Ascending aorta (tissue), 2 donors: ENCODE data around the gene TBXA2R. TPM values are rescaled to one million over a fixed set of nuclear protein-coding genes. Genes with fewer than 3 reads are reported as not detected.

Experiments
- DNase-seq, 2 donors: peaks; one replicate each; pipeline ENCODE4 v3.0.0-alpha.2; 2019; ENCODE audit warnings: low spot score in 2 of 2
- H3K27ac ChIP-seq, 2 donors: fragments of 200-600 bp; sonication (generic); one replicate each; pipeline ENCODE4 v1.5.1; 2016 to 2017; ENCODE audit warnings: mild to moderate bottlenecking in 1 of 2
- H3K27me3 ChIP-seq: fragments of 200-600 bp; sonication (generic); one replicate; pipeline ENCODE4 v1.5.1; 2017
- H3K36me3 ChIP-seq, 2 donors: fragments of 200-600 bp; sonication (generic); one replicate each; pipeline ENCODE4 v1.5.1; 2016
- H3K4me1 ChIP-seq, 2 donors: fragments of 200-600 bp; sonication (generic); one replicate each; pipeline ENCODE4 v1.5.1; 2016 to 2017; ENCODE audit warnings: mild to moderate bottlenecking in 1 of 2
- H3K4me3 ChIP-seq, 2 donors: fragments of 200-600 bp; sonication (generic); one replicate each; pipeline ENCODE4 v1.5.1; 2016 to 2017; ENCODE audit warnings: mild to moderate bottlenecking in 1 of 2
- H3K9me3 ChIP-seq, 2 donors: fragments of 200-600 bp; sonication (generic); one replicate each; pipeline ENCODE4 v1.5.1; 2016
- CTCF ChIP-seq, 3 experiments: fragments of 200-600 bp in 2 of 3; fragments of 450-650 bp in 1 of 3; sonication (generic) in 2 of 3; IDR thresholded peaks; one replicate each; pipeline ENCODE4 v1.5.1; 2016 to 2019; ENCODE audit warnings: antibody characterized with exemption in 3 of 3, mild to moderate bottlenecking in 1 of 3, moderate library complexity in 1 of 3
- intact Hi-C: fragments of 100-400 bp; cut with DNase I; formaldehyde crosslinking; loops from one replicate; pipeline ENCODE4 v1.15.1; 2023
- total RNA-seq: library from RNA; depleted of rRNA; stranded (reverse); fragments of >200 nt; gene quantifications from one replicate; pipeline ENCODE4 v1.1.0, GENCODE V29; 2016

The TBXA2R gene
- total RNA-seq, 1 donor from 2014 or later: 37.8 TPM

- DNase-seq: no peak
- peaks cover 17 to 32% of the 10 kb centered on the region in 2 donors for H3K36me3 ChIP-seq
- peaks cover 10 to 15% of the 10 kb centered on the region in 2 donors for H3K4me1 ChIP-seq
- TF ChIP-seq CTCF (IDR thresholded peaks at IDR 0.05): no peak
- no peaks in the 10 kb centered on the region for H3K27me3 ChIP-seq
- peak overlapping the region; percentile 91 to 93 for H3K27ac ChIP-seq
- peak overlapping the region; percentile 74 to 94 for H3K4me3 ChIP-seq
- H3K9me3 ChIP-seq: no peaks in the 10 kb centered on the region
- intact Hi-C loops: loop anchor here (2.0 kb wide), 2 partner anchors 75 to 843 kb away; partner anchors contain the start of genes PIP5K1C and SGTA
These were observed 19.4 kb upstream of the TBXA2R start for GRCh38 chr19:3625996-3626472.

- H3K27me3 ChIP-seq: no peaks in the 10 kb centered on the region
- H3K36me3 ChIP-seq: peaks cover 26 to 34% of the 10 kb centered on the region in 2 donors
- no peak for DNase-seq
- intact Hi-C loops: no loop called here
- H3K4me3 ChIP-seq: no peak overlapping the region
- H3K27ac ChIP-seq: no peak overlapping the region
- H3K9me3 ChIP-seq: no peaks in the 10 kb centered on the region
- TF ChIP-seq CTCF (IDR thresholded peaks at IDR 0.05): no peak
- H3K4me1 ChIP-seq: peaks cover 10 to 15% of the 10 kb centered on the region in 2 donors
These were observed 17.0 kb upstream of the TBXA2R start for GRCh38 chr19:3623716-3624115.

GRCh38 chr19:3622224-3622623 is 15.5 kb upstream of the TBXA2R start:
- Histone ChIP-seq H3K27me3 (no peaks in the 10 kb centered on the region), H3K9me3 (no peaks in the 10 kb centered on the region), H3K36me3 (peaks cover 26 to 38% of the 10 kb centered on the region in 2 donors), H3K4me1 (peaks cover 10 to 19% of the 10 kb centered on the region in 2 donors), H3K4me3 (no peak overlapping the region), H3K27ac (no peak overlapping the region)
- no peak for DNase-seq
- no peak for TF ChIP-seq CTCF (IDR thresholded peaks at IDR 0.05)
- intact Hi-C loops: no loop called here

- Histone ChIP-seq H3K4me1 (peaks cover 10 to 19% of the 10 kb centered on the region in 2 donors), H3K27me3 (no peaks in the 10 kb centered on the region), H3K4me3 (no peak overlapping the region), H3K9me3 (no peaks in the 10 kb centered on the region), H3K27ac (no peak overlapping the region), H3K36me3 (peaks cover 26 to 39% of the 10 kb centered on the region in 2 donors)
- no peak for DNase-seq
- TF ChIP-seq CTCF (IDR thresholded peaks at IDR 0.05): no peak
- intact Hi-C loops: no loop called here
These were observed 15.0 kb upstream of the TBXA2R start for GRCh38 chr19:3621689-3622088.

GRCh38 chr19:3620817-3621547 is 14.3 kb upstream of the TBXA2R start:
- peaks cover 26 to 39% of the 10 kb centered on the region in 2 donors for H3K36me3 ChIP-seq
- peaks cover 9 to 18% of the 10 kb centered on the region in 2 donors for H3K4me1 ChIP-seq

More at GRCh38 chr19:3620817-3621547, 14.3 kb upstream of the TBXA2R start:
- Histone ChIP-seq H3K9me3 (no peaks in the 10 kb centered on the region), H3K27me3 (no peaks in the 10 kb centered on the region), H3K4me3 (no peak overlapping the region), H3K27ac (no peak overlapping the region)
- DNase-seq: no peak
- no peak for TF ChIP-seq CTCF (IDR thresholded peaks at IDR 0.05)
- intact Hi-C loops: no loop called here
